ENCODE measurements around the gene EFNA4. TPM values are rescaled to one million over a fixed set of nuclear protein-coding genes. Genes with fewer than 3 reads are reported as not detected.

EFNA4 gene
- total and polyA plus RNA-seq, 2 of the 8 experiments (the other 6 are each of a cell fraction or from before 2014, with no cell fraction given): 21.9 to 23.9 TPM

- peak overlapping the region in 1 of 2 experiments; percentile 95; a peak in 1 of 4 replicates for H3K4me2 ChIP-seq (ENCODE audit: insufficient read depth in 1 of 2, low read depth in 2 of 2, low read length in 2 of 2)
- ChIA-PET POLR2A (ENCODE audit: partially characterized antibody) (interaction anchor here (0.8 kb wide), 1 partner anchor 86 kb away, joined by 4 read pairs; the partner anchor contains the start of gene KRTCAP2), CTCF (ENCODE audit: partially characterized antibody) (interaction anchor here (0.9 to 5.5 kb wide), 21 partner anchors 10 to 337 kb away, joined by 3 to 169 read pairs (median 9); partner anchors contain the start of genes ADAM15, EFNA1, EFNA4 and KRTCAP2)
- no peaks in the 10 kb centered on the region for H3K9me3 ChIP-seq (ENCODE audit: insufficient read depth in 2 of 2, low read depth in 1 of 2, low read length in 1 of 2)
- no peaks in the 10 kb centered on the region for H3K79me2 ChIP-seq (ENCODE audit: control insufficient read depth in 1 of 2, insufficient read depth in 2 of 2, low read length in 2 of 2)
- H3K23ac ChIP-seq (ENCODE audit: insufficient read length): no peak overlapping the region
- no peak overlapping the region for H4K5ac ChIP-seq (ENCODE audit: insufficient read length, low read depth, low read length)
- H4K91ac ChIP-seq (replicated peaks; ENCODE audit: insufficient read length, low read length): no peak overlapping the region
- H2BK20ac ChIP-seq (ENCODE audit: low read length): no peak overlapping the region
- H4K8ac ChIP-seq (ENCODE audit: extremely low read depth, insufficient read depth, low read length): 0 out of 2 replicates have a peak overlapping the region, but pooled peaks have one; percentile 11
- no peak overlapping the region for H3K9ac ChIP-seq (replicated peaks in 1 of 4; ENCODE audit: extremely low read depth in 1 of 4, low read depth in 3 of 4, low read length in 3 of 4)
- no peak overlapping the region for H3K18ac ChIP-seq (ENCODE audit: extremely low read depth, low read length)
- peaks cover 0 to 39% (median 22%) of the 10 kb centered on the region in 4 experiments; a peak in 6 of 7 replicates for H3K4me1 ChIP-seq (replicated peaks in 1 of 4; ENCODE audit: control insufficient read depth in 3 of 4, insufficient read depth in 4 of 4, low read length in 3 of 4)
- no peaks in the 10 kb centered on the region for H3K36me3 ChIP-seq (ENCODE audit: control insufficient read depth in 2 of 4, insufficient read depth in 4 of 4, low read length in 3 of 4)
- H3K56ac ChIP-seq (replicated peaks; ENCODE audit: insufficient read length, low read depth, low read length): no peak overlapping the region
- 29% methylated on average over 7 of the region's 8 CpGs; no CpG with 5 or more reads in 1 of the 2 experiments for WGBS, 2 experiments (ENCODE audit: extremely low coverage in 1 of 2, insufficient coverage in 1 of 2, insufficient read length in 1 of 2, insufficient replicate concordance in 2 of 2, low coverage in 1 of 2, low lambda C conversion rate in 2 of 2, missing lambda C conversion rate in 1 of 2)
- no peak overlapping the region for H2AFZ ChIP-seq (ENCODE audit: low read length)
- peak in 1 of 2 experiments; percentile 79 for DNase-seq (ENCODE audit: low read depth in 1 of 2, low spot score in 2 of 2)
- H4K20me1 ChIP-seq (replicated peaks in 1 of 2; ENCODE audit: control insufficient read depth in 1 of 2, insufficient read depth in 2 of 2, low read length in 2 of 2): peaks cover 0 to 8% of the 10 kb centered on the region in 2 experiments
- no peak overlapping the region for H3K4ac ChIP-seq (replicated peaks; ENCODE audit: insufficient read length, low read depth, low read length)
- no peak overlapping the region for H3K14ac ChIP-seq (ENCODE audit: insufficient read length)
- FAIRE-seq: no peak
- H3K27me3 ChIP-seq (replicated peaks in 1 of 4; ENCODE audit: control insufficient read depth in 3 of 4, extremely low read depth in 1 of 4, insufficient read depth in 3 of 4, low read length in 3 of 4): peaks cover 21 to 32% (median 24%) of the 10 kb centered on the region in 4 experiments
- H2BK120ac ChIP-seq (replicated peaks; ENCODE audit: low read depth, low read length): no peak overlapping the region
- no peak overlapping the region for H3K27ac ChIP-seq (ENCODE audit: low read depth, low read length)
- H2BK12ac ChIP-seq (ENCODE audit: low read depth, low read length): 0 out of 2 replicates have a peak overlapping the region, but pooled peaks have one; percentile 17
- H3K79me1 ChIP-seq (ENCODE audit: low read depth, low read length): no peaks in the 10 kb centered on the region
- no peak overlapping the region for H2BK15ac ChIP-seq (ENCODE audit: low read length)
- TF ChIP-seq YY1 (IDR thresholded peaks at IDR 0.05; ENCODE audit: low read depth, low read length): peak; percentile 37; the same call in 1 of the 2 replicates
- TF ChIP-seq CTCF (IDR thresholded peaks at IDR 0.05; ENCODE audit: control extremely low read depth in 1 of 3, insufficient read depth in 1 of 3, low read depth in 1 of 3, low read length in 3 of 3): peak in 2 of 3 experiments; percentile 52 to 53; a peak in 2 of 4 replicates
- TF ChIP-seq CBX5 (IDR thresholded peaks at IDR 0.05; ENCODE audit: low read depth, low read length): no peak
- 0 out of 2 replicates have a peak, but pooled peaks have one; percentile 24 for TF ChIP-seq GABPA (IDR thresholded peaks at IDR 0.05; ENCODE audit: borderline replicate concordance, insufficient read depth, low read length)
- peak; percentile 23 to 45; a peak in 3 of 4 replicates for TF ChIP-seq RAD21 (IDR thresholded peaks at IDR 0.05 in 1 of 2, conservative IDR thresholded peaks at IDR 0.05 in 1 of 2; ENCODE audit: low read depth in 2 of 2, low read length in 2 of 2)
- peaks cover 5% of the 10 kb centered on the region; the same call in 1 of the 2 replicates for H3K23me2 ChIP-seq (ENCODE audit: low read depth, low read length)
- no peak overlapping the region for H2BK5ac ChIP-seq (ENCODE audit: low read depth, low read length)
- no peak overlapping the region for H2AK5ac ChIP-seq (ENCODE audit: low read depth, low read length)
- H3K4me3 ChIP-seq (ENCODE audit: extremely low read depth in 1 of 4, insufficient read depth in 2 of 4, low read depth in 3 of 4, low read length in 4 of 4): no peak overlapping the region
Observed at GRCh38 chr1:155086856-155087535, 23.5 kb downstream of the EFNA4 start.

Measured in H1 (cell line).